ENCODE measurements around the gene MINDY4. TPM values are rescaled to one million over a fixed set of nuclear protein-coding genes. Genes with fewer than 3 reads are reported as not detected.

The MINDY4 gene
- total and polyA plus RNA-seq, 2 of the 4 experiments (the other 2 are of a cell fraction), result 1.8 to 3.6 TPM

DNA sequence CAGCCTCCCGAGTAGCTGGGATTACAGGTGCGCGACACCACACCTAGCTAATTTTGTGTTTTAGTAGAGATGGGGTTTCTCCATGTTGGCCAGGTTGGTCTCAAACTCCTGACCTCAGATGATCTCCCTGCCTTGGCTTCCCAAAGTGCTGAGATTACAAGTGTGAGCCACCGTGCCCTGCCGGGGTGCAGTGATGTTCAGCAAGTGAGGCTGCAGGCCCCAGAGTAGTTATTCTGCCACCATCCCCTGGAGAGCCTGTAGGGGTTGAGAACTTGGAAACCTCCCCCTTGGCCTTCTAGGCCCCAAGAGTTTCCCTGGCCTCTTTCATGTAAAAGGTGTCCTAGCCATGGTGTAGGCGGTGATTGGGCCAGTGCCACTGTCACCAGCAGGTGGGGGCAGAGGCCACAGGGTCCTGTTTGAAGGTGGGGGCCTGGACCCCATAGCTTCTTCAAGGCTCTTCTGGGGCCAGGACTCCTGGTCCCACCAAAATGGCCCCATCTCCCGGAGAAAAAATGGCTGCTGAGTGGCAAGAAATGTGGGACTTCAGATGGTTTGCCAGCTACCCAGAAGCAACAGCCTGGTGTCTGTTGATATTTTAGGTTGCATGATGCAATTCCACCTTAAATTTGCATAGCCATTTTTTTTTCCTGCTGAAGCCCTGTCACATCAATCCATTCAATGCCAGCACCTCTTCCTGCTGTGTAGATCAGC, 44.8 kb upstream of the MINDY4 start:
- intact Hi-C loops (cut with micrococcal nuclease) (no loop called here), dilution Hi-C loops (cut with HindIII; ENCODE audit: low sequenced_read_pairs, unreplicated experiment) (no loop called here), in situ Hi-C loops (cut with MboI; ENCODE audit: low sequenced_read_pairs) (no loop called here)
- Histone ChIP-seq H3K79me1 (ENCODE audit: low read depth in 1 of 2, low read length in 2 of 2) (no peaks in the 10 kb centered on the region), H3K27me3 (ENCODE audit: control insufficient read depth, insufficient read depth, low read length) (peaks cover 68% of the 10 kb centered on the region), H3K4me2 (ENCODE audit: low read depth, low read length) (no peak overlapping the region), H4K8ac (ENCODE audit: low read depth in 2 of 2, low read length in 2 of 2) (no peak overlapping the region), H3K4ac (ENCODE audit: low read depth, low read length) (no peak overlapping the region), H2BK5ac (ENCODE audit: low read depth, low read length, poor library complexity, severe bottlenecking) (no peak overlapping the region), H3K23ac (ENCODE audit: low read depth, low read length) (no peak overlapping the region), H4K5ac (ENCODE audit: low read depth, low read length) (no peak overlapping the region), H3K18ac (ENCODE audit: low read depth, low read length) (no peak overlapping the region), H3K4me3 (ENCODE audit: insufficient read depth, low read depth, low read length) (no peak overlapping the region), H3K36me3 (ENCODE audit: control insufficient read depth, insufficient read depth, low read length) (no peaks in the 10 kb centered on the region), H3K56ac (ENCODE audit: extremely low read depth, insufficient read depth, low read length) (no peak overlapping the region), H2BK120ac (ENCODE audit: low read depth, low read length) (no peak overlapping the region), H4K20me1 (ENCODE audit: insufficient read depth, low read length) (no peaks in the 10 kb centered on the region), H3K14ac (replicated peaks; ENCODE audit: low read depth, low read length) (no peak overlapping the region), H3K27ac (ENCODE audit: insufficient read depth, low read length) (no peak overlapping the region), H3K9me3 (ENCODE audit: control insufficient read depth, insufficient read depth, low read length) (peaks cover 3% of the 10 kb centered on the region; the same call in 1 of the 2 replicates), H2BK15ac (ENCODE audit: low read depth, low read length) (no peak overlapping the region), H3K9ac (ENCODE audit: low read depth, low read length) (no peak overlapping the region), H3K4me1 (ENCODE audit: control insufficient read depth, insufficient read depth, low read length) (no peaks in the 10 kb centered on the region), H2AK9ac (replicated peaks; ENCODE audit: low read depth, low read length, poor library complexity) (no peak overlapping the region), H4K91ac (ENCODE audit: insufficient read depth, low read depth, low read length) (no peak overlapping the region), H2AK5ac (ENCODE audit: low read depth, low read length) (no peak overlapping the region), H2BK20ac (ENCODE audit: low read depth, low read length) (no peak overlapping the region), H3K9me1 (ENCODE audit: insufficient read depth, low read length) (no peaks in the 10 kb centered on the region), H2AFZ (replicated peaks; ENCODE audit: low read length, poor library complexity) (no peak overlapping the region)
- ATAC-seq (ENCODE audit: low read depth) (no peak), DNase-seq (no peak)
- ChIA-PET CTCF (no interaction called here), POLR2A (ENCODE audit: unreplicated experiment) (no interaction called here)
- no TSS peak for BruUV-seq (replicated peaks)
- no CpG with 5 or more reads among the region's 7 CpGs for WGBS, 2 experiments (ENCODE audit: extremely low coverage in 2 of 2, insufficient read length in 1 of 2)
- TF ChIP-seq, protein P1, sequence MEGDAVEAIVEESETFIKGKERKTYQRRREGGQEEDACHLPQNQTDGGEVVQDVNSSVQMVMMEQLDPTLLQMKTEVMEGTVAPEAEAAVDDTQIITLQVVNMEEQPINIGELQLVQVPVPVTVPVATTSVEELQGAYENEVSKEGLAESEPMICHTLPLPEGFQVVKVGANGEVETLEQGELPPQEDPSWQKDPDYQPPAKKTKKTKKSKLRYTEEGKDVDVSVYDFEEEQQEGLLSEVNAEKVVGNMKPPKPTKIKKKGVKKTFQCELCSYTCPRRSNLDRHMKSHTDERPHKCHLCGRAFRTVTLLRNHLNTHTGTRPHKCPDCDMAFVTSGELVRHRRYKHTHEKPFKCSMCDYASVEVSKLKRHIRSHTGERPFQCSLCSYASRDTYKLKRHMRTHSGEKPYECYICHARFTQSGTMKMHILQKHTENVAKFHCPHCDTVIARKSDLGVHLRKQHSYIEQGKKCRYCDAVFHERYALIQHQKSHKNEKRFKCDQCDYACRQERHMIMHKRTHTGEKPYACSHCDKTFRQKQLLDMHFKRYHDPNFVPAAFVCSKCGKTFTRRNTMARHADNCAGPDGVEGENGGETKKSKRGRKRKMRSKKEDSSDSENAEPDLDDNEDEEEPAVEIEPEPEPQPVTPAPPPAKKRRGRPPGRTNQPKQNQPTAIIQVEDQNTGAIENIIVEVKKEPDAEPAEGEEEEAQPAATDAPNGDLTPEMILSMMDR (conservative IDR thresholded peaks at IDR 0.05; ENCODE audit: low read depth, low read length), result no peak
- TF ChIP-seq MAFK (IDR thresholded peaks at IDR 0.05; ENCODE audit: low read depth, low read length), result no peak
- TF ChIP-seq RFX5 (IDR thresholded peaks at IDR 0.05; ENCODE audit: low read depth, low read length), result no peak
- TF ChIP-seq MAZ (IDR thresholded peaks at IDR 0.05; ENCODE audit: borderline replicate concordance, low read depth, low read length), result no peak
- no peak for TF ChIP-seq CEBPB (IDR thresholded peaks at IDR 0.05; ENCODE audit: low read depth, low read length)
- TF ChIP-seq, protein P2, sequence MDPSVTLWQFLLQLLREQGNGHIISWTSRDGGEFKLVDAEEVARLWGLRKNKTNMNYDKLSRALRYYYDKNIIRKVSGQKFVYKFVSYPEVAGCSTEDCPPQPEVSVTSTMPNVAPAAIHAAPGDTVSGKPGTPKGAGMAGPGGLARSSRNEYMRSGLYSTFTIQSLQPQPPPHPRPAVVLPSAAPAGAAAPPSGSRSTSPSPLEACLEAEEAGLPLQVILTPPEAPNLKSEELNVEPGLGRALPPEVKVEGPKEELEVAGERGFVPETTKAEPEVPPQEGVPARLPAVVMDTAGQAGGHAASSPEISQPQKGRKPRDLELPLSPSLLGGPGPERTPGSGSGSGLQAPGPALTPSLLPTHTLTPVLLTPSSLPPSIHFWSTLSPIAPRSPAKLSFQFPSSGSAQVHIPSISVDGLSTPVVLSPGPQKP (IDR thresholded peaks at IDR 0.05; ENCODE audit: borderline replicate concordance, low read depth, low read length), result no peak
- TF ChIP-seq BHLHE40 (IDR thresholded peaks at IDR 0.05; ENCODE audit: low read depth, low read length), result no peak
- no peak for TF ChIP-seq RCOR1 (IDR thresholded peaks at IDR 0.05; ENCODE audit: insufficient replicate concordance, low read length)
- no peak for TF ChIP-seq MXI1 (IDR thresholded peaks at IDR 0.05; ENCODE audit: borderline replicate concordance, low read depth, low read length)
- TF ChIP-seq SMC3 (IDR thresholded peaks at IDR 0.05; ENCODE audit: low read depth, low read length), result no peak
- no peak for TF ChIP-seq POLR2A (IDR thresholded peaks at IDR 0.05; ENCODE audit: low read depth, low read length)
- TF ChIP-seq, protein P3, sequence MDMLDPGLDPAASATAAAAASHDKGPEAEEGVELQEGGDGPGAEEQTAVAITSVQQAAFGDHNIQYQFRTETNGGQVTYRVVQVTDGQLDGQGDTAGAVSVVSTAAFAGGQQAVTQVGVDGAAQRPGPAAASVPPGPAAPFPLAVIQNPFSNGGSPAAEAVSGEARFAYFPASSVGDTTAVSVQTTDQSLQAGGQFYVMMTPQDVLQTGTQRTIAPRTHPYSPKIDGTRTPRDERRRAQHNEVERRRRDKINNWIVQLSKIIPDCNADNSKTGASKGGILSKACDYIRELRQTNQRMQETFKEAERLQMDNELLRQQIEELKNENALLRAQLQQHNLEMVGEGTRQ (IDR thresholded peaks at IDR 0.05; ENCODE audit: low read depth, low read length), result no peak
- TF ChIP-seq NFE2L2 (IDR thresholded peaks at IDR 0.05; ENCODE audit: low read depth, low read length), result no peak
- TF ChIP-seq FOS (IDR thresholded peaks at IDR 0.05; ENCODE audit: low read depth, low read length), result no peak
- TF ChIP-seq RAD21 (IDR thresholded peaks at IDR 0.05; ENCODE audit: low read length), result no peak
- no peak for TF ChIP-seq CHD1 (IDR thresholded peaks at IDR 0.05; ENCODE audit: low read depth, low read length)

Data from IMR-90 (cell line).